NOMO-1 treated with dmso at 0.1 percent for 144 hours (cell line): ENCODE measurements around the gene NKD1.

Source experiments
- DNase-seq: peaks from one replicate; lab custom pipeline; 2025; ENCODE audit not compliant: unreplicated experiment; lab: John Stamatoyannopoulos, UW

The NKD1 gene

GRCh38 chr16:50684823-50685461, 136.7 kb downstream of the NKD1 start:
- DNase-seq, result no peak

DNA sequence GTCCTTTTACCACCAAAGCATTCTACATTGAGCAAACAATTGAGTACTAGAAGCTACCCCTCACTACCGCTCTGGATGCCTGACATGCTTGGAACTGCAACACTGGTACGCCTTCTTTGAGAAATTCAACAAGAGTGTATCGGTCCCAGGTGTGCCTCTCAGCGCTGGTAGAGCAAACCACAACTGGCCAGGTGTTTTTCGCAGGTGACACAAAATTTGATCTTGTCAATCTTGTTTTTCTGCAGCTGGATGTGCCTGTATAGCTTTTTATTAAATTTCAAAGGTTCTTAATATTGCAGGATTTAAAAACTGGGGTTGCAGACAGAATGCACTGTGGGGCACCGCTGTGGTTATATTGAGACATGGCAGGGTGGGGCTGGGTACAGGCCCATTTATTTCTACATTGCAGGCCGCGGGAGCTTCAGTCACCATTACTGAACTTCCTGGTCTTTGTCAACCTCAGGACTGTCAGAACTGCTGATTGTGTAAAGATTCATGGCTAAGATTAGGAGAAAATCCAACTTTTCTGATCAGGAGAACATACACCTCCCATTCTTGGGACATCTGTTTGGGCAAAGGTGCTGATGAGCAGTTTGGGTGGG, 137.4 kb downstream of the NKD1 start:
- peak; percentile 73 for DNase-seq

DNA sequence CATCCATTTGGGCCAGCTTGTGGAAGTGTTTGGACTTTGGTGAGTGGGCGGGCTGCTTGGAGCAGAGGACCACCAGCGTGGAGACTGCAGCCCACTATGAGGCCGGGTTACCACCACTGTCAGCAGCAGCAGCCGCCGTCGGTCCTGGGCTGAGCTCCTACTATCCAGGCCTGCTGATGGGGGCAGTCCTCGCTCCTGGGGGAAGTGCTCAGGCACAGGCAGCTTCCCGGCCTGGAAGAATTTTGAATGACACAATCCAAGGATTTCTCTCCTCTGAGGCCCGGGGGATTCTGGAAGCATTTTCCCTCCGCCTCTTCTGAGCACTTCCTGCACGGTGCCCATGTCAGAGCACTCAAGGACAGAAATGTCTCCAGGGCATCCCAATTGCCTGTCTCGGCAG, 139.9 kb downstream of the NKD1 start:
- DNase-seq, result no peak

GRCh38 chr16:50688867-50689266, 140.7 kb downstream of the NKD1 start:
- peak; percentile 56 for DNase-seq

GRCh38 chr16:50690177-50690576, 142.0 kb downstream of the NKD1 start:
- DNase-seq, result no peak

GRCh38 chr16:50692644-50692998, 144.4 kb downstream of the NKD1 start:
- DNase-seq, result no peak

DNA sequence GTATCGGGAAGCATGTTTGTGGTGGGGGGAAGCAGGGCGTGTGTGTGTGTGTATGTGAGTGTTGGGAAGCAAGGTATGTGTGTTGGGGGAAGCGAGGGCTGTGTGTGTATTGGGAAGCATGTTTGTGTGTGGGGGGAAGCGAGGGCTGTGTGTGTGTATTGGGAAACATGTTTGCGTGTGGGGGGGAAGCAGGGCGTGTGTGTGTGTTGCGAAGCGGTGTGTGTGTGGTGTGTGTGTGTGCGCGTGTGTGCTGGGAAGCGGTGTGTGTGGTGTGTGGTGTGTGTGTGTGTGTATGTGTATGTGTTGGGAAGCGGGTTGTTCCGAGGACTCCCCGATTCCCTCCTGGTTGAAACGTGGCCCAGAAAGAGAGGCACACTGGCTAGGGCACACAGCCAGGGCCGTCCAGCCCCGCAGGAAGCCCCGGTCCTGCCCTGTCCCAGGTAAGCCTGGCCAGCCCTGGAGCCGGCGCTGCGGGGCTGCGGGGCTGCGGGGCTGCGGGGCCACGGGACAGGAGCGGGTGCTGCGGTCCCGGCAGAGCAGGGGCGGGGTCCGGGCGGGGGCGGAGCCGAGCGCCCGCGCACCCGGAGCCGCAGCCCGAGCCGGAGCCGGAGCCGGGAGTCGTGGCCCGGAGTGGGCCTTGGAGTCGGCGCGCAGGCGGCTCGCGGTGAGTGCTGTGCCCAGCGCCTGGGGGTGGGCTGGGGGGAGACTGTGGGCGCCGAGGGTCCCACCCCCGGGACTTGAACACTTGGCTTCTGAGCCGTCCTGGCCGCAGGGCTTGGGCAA, 145.0 kb downstream of the NKD1 start, which contains the start of gene NOD2:
Gene NOD2 (plus strand): TSS at position 608 of the 783 bp plus-strand sequence. CDS start 5,890 bp downstream, outside the sequence.
- no peak for DNase-seq

GRCh38 chr16:50694206-50694605, 146.0 kb downstream of the NKD1 start:
- DNase-seq, result no peak

DNA sequence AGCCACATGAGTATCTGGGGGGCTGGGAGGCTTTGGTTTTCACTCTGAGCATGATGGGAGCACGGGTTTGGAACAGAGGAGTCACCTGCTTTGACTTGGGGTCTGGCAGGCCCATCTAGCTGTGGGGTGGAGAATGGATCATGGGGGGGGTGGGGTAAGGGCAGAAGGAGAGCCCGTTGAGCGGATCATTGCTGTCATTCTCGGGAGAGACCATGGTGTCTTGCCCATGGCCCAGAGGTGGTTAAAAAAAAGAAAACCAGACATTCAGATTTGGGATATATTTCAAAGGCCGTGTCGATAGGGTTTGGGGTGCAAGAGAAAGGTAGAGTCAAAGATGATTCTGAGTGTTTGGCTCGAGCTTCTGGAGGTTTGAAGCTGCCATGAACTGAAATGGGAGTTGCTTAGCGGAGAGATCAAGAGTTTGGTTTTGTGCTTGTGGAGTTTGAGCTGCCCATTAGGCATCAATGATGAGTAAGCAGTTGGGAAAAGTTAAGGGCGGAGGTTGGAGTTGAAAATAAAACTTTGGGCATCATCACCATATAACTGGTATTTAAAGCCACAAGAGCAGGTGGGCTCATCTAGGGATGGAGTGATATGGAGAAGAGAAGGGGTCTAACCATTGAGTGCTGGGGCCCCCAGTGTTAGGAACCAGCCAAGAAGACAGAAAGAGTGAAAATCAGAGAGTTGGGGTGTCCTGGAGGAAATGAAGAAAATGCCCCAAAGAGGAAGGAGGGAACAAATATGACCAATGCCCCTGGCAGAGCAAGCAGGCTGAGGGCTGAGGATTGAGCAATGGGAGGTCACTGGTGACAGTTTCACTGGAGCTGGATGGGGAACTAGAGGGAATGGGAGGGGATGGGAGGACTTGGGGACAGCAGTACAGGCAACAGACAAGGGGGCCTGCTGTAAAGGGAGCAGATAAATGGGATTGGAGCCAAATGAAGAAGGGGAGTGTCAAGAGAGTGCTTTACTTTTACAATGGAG, 147.1 kb downstream of the NKD1 start:
- DNase-seq, result peak; percentile 74

GRCh38 chr16:50696126-50696525, 147.9 kb downstream of the NKD1 start:
- DNase-seq, result no peak

DNA sequence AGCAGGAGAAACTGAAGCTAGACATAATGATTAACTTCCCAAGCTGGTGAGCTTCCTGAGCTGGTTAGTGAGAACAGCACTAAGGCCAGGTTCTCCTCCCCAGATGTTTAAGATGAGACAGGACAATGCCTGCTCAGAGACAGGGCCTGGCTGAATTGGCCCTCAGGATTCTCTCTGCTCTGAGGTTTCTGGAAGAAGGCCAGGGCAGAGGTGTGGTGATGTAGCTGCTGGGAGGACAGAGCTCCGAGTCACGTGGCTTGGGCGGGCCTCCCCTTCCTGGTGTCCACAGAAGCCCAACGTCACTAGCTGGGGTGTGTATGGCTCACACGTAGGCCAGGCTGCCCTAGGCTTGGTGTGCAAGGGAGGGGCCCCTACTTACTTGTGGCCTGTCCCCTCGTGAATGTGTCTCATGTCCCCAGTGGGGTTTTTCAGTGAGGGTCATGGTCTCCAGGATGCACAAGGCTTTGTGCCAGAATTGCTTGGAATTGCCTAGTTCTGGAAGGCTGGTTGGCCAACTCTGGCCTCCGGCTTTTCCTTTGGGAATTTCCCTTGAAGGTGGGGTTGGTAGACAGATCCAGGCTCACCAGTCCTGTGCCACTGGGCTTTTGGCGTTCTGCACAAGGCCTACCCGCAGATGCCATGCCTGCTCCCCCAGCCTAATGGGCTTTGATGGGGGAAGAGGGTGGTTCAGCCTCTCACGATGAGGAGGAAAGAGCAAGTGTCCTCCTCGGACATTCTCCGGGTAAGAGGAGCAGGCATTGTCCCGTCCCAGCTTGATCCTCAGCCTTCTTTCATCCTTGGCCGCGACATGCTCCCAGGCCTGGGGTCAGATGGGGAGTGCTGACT, 148.6 kb downstream of the NKD1 start:
- peak; percentile 60 for DNase-seq

GRCh38 chr16:50697421-50697715, 149.2 kb downstream of the NKD1 start:
- no peak for DNase-seq

GRCh38 chr16:50697881-50698767, 149.9 kb downstream of the NKD1 start:
- no peak for DNase-seq
